HEK293 (cell line): ENCODE results near the gene ALAD.

ENCODE experiments used
- CTCF ChIA-PET: fragments of 350-600 bp; formaldehyde crosslinking; extraction: SDS; loops from one replicate; lab custom pipeline; 2021; ENCODE audit warnings: antibody characterized with exemption; lab: Yijun Ruan, JAX
- POLR2A ChIA-PET: fragments of 300-600 bp; formaldehyde crosslinking; extraction: SDS; loops from one replicate; lab custom pipeline; 2020; ENCODE audit warnings: antibody characterized with exemption, inconsistent platforms; lab: Yijun Ruan, JAX
- H3K27ac ChIP-seq: fragments of 200-500 bp; sonication (Bioruptor generic); 2 replicates; pipeline ENCODE4 v1.5.1; 2014; ENCODE audit warnings: low read depth, low read length, control low read depth, inconsistent platforms; ENCODE audit errors: extremely low read depth
- H3K36me3 ChIP-seq, 2 experiments: fragments of 200-500 bp in 1 of 2; sonication (Bioruptor generic) in 1 of 2; 1 replicate in 1 of 2; 2 replicates in 1 of 2; pipeline ENCODE4 v1.5.1; 2014 to 2017; ENCODE audit warnings: inconsistent platforms in 2 of 2, low read length in 2 of 2; ENCODE audit not compliant: control insufficient read depth in 2 of 2, insufficient read depth in 1 of 2
- H3K4me1 ChIP-seq: fragments of 200-500 bp; sonication (Bioruptor generic); 2 replicates; pipeline ENCODE4 v1.5.1; 2014; ENCODE audit warnings: mild to moderate bottlenecking, low read length, inconsistent platforms; ENCODE audit not compliant: control insufficient read depth, insufficient read depth
- H3K4me3 ChIP-seq: 2 replicates; pipeline ENCODE4 v1.5.1; 2011; ENCODE audit warnings: low read depth, mild to moderate bottlenecking, control low read depth, low read length, moderate library complexity
- H3K9me3 ChIP-seq: fragments of 200-500 bp; sonication (Bioruptor generic); 2 replicates; pipeline ENCODE4 v1.5.1; 2014; ENCODE audit warnings: low read depth, low read length, inconsistent platforms; ENCODE audit not compliant: control insufficient read depth, insufficient read depth
- KLF16 ChIP-seq: fragments of 450-650 bp; formaldehyde crosslinking; IDR thresholded peaks from 2 replicates; pipeline ENCODE4 v1.5.1; 2017; ENCODE audit warnings: missing biosample characterization, missing genetic modification characterization
- MEIS1 ChIP-seq: sonication (generic); formaldehyde crosslinking; IDR thresholded peaks from 2 replicates; pipeline ENCODE4 v1.8.1; 2022; ENCODE audit warnings: missing genetic modification reagents, mild to moderate bottlenecking, borderline replicate concordance
- MZF1 ChIP-seq: fragments of 450-650 bp; formaldehyde crosslinking; IDR thresholded peaks from 2 replicates; pipeline ENCODE4 v1.5.1; 2017; ENCODE audit warnings: missing biosample characterization, missing genetic modification characterization, borderline replicate concordance
- PBX3 ChIP-seq: sonication (generic); formaldehyde crosslinking; IDR thresholded peaks from 2 replicates; pipeline ENCODE4 v1.8.1; 2022; ENCODE audit warnings: mild to moderate bottlenecking, moderate library complexity, missing genetic modification reagents
- PRDM10 ChIP-seq: fragments of 450-650 bp; formaldehyde crosslinking; IDR thresholded peaks from 2 replicates; pipeline ENCODE4 v1.5.1; 2016; ENCODE audit warnings: missing biosample characterization, missing genetic modification characterization
- PRDM2 ChIP-seq: fragments of 450-650 bp; formaldehyde crosslinking; IDR thresholded peaks from 2 replicates; pipeline ENCODE4 v1.5.1; 2016; ENCODE audit warnings: missing biosample characterization, missing genetic modification characterization, borderline replicate concordance
- PRDM6 ChIP-seq: fragments of 450-650 bp; formaldehyde crosslinking; IDR thresholded peaks from 2 replicates; pipeline ENCODE4 v1.5.1; 2017; ENCODE audit warnings: missing biosample characterization, missing genetic modification characterization
- YY2 ChIP-seq: fragments of 450-650 bp; formaldehyde crosslinking; IDR thresholded peaks from 2 replicates; pipeline ENCODE4 v1.5.1; 2016; ENCODE audit warnings: missing biosample characterization, missing genetic modification characterization
- ZNF114 ChIP-seq: fragments of 450-650 bp; formaldehyde crosslinking; IDR thresholded peaks from 2 replicates; pipeline ENCODE4 v1.5.0; 2017; ENCODE audit warnings: missing biosample characterization, missing genetic modification characterization
- ZNF140 ChIP-seq: fragments of 450-650 bp; formaldehyde crosslinking; IDR thresholded peaks from 2 replicates; pipeline ENCODE4 v1.5.1; 2016; ENCODE audit warnings: missing biosample characterization, missing genetic modification characterization
- ZNF155 ChIP-seq: fragments of 450-650 bp; formaldehyde crosslinking; IDR thresholded peaks from 2 replicates; pipeline ENCODE4 v1.5.1; 2016; ENCODE audit warnings: missing biosample characterization, missing genetic modification characterization
- ZNF561 ChIP-seq: fragments of 450-650 bp; IDR thresholded peaks from 2 replicates; pipeline ENCODE4 v1.5.1; 2018; ENCODE audit warnings: missing biosample characterization, missing genetic modification characterization, borderline replicate concordance
- ZNF623 ChIP-seq: fragments of 450-650 bp; formaldehyde crosslinking; IDR thresholded peaks from 2 replicates; pipeline ENCODE4 v1.5.1; 2016; ENCODE audit warnings: missing biosample characterization, missing genetic modification characterization
- ZNF660 ChIP-seq: fragments of 450-650 bp; IDR thresholded peaks from 2 replicates; pipeline ENCODE4 v1.5.1; 2018; ENCODE audit warnings: missing biosample characterization, mild to moderate bottlenecking, missing genetic modification characterization
- ZNF701 ChIP-seq: fragments of 450-650 bp; formaldehyde crosslinking; IDR thresholded peaks from 2 replicates; pipeline ENCODE4 v1.5.1; 2016; ENCODE audit warnings: missing biosample characterization, missing genetic modification characterization
- ZNF747 ChIP-seq: fragments of 450-650 bp; formaldehyde crosslinking; IDR thresholded peaks from 2 replicates; pipeline ENCODE4 v1.5.1; 2016; ENCODE audit warnings: missing biosample characterization, missing genetic modification characterization
- TF ChIP-seq, protein P1 (sequence below): fragments of 450-650 bp; formaldehyde crosslinking; IDR thresholded peaks from 2 replicates; pipeline ENCODE4 v1.5.1; 2017; ENCODE audit warnings: missing biosample characterization, missing genetic modification characterization
- TF ChIP-seq, protein P2 (sequence below): fragments of 450-650 bp; formaldehyde crosslinking; IDR thresholded peaks from 2 replicates; pipeline ENCODE4 v1.5.1; 2016; ENCODE audit warnings: missing biosample characterization, missing genetic modification characterization, low read depth
- TF ChIP-seq, protein P3 (sequence below): fragments of 450-650 bp; formaldehyde crosslinking; IDR thresholded peaks from 2 replicates; pipeline ENCODE4 v1.5.1; 2016; ENCODE audit warnings: missing biosample characterization, missing genetic modification characterization

Gene ALAD

GRCh38 chr9:113401027-113401792 is at the start of gene ALAD:
TSS of gene ALAD (minus strand) at chr9:113401284. CDS start at chr9:113393559, 7,725 bp downstream.
- no peak within 1 kb of the TSS; the same call in 1 of the 2 replicates for H3K27ac ChIP-seq
- TF ChIP-seq, protein P1, sequence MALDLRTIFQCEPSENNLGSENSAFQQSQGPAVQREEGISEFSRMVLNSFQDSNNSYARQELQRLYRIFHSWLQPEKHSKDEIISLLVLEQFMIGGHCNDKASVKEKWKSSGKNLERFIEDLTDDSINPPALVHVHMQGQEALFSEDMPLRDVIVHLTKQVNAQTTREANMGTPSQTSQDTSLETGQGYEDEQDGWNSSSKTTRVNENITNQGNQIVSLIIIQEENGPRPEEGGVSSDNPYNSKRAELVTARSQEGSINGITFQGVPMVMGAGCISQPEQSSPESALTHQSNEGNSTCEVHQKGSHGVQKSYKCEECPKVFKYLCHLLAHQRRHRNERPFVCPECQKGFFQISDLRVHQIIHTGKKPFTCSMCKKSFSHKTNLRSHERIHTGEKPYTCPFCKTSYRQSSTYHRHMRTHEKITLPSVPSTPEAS (tag by site-specific recombination): no peak
- TF ChIP-seq PRDM10 (0 out of 2 replicates have a peak, but pooled peaks have one; percentile 14), KLF16 (peak; percentile 82; the same call in 1 of the 2 replicates), ZNF140 (tag by site-specific recombination) (no peak), PRDM6 (tag by site-specific recombination) (no peak), MEIS1 (CRISPR knock-in tag) (no peak), ZNF561 (tag by site-specific recombination) (0 out of 2 replicates have a peak, but pooled peaks have one; percentile 38), ZNF660 (tag by site-specific recombination) (peak; percentile 79), ZNF747 (tag by site-specific recombination) (no peak), PBX3 (CRISPR knock-in tag) (no peak; the same call in 1 of the 2 replicates), YY2 (tag by site-specific recombination) (no peak), ZNF701 (no peak), ZNF114 (tag by site-specific recombination) (no peak), MZF1 (tag by site-specific recombination) (no peak), ZNF623 (no peak), ZNF155 (tag by site-specific recombination) (no peak), PRDM2 (tag by site-specific recombination) (no peak)
- TF ChIP-seq, protein P2, sequence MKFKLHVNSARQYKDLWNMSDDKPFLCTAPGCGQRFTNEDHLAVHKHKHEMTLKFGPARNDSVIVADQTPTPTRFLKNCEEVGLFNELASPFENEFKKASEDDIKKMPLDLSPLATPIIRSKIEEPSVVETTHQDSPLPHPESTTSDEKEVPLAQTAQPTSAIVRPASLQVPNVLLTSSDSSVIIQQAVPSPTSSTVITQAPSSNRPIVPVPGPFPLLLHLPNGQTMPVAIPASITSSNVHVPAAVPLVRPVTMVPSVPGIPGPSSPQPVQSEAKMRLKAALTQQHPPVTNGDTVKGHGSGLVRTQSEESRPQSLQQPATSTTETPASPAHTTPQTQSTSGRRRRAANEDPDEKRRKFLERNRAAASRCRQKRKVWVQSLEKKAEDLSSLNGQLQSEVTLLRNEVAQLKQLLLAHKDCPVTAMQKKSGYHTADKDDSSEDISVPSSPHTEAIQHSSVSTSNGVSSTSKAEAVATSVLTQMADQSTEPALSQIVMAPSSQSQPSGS (tag by site-specific recombination): no peak
- TF ChIP-seq, protein P3, sequence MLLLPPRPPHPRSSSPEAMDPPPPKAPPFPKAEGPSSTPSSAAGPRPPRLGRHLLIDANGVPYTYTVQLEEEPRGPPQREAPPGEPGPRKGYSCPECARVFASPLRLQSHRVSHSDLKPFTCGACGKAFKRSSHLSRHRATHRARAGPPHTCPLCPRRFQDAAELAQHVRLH (tag by site-specific recombination): no peak

More at GRCh38 chr9:113401027-113401792, at the start of gene ALAD:
- Histone ChIP-seq H3K4me3 (peak within 1 kb of the TSS; percentile 88), H3K36me3 (no peaks in the 10 kb centered on the region; a peak in 1 of 3 replicates), H3K4me1 (peaks cover 2% of the 10 kb centered on the region; the same call in 1 of the 2 replicates), H3K9me3 (no peaks in the 10 kb centered on the region)
- ChIA-PET POLR2A (interaction anchor here (0.6 to 3.3 kb wide), 10 partner anchors 9 to 128 kb away, joined by 3 to 44 read pairs (median 5); partner anchors contain the start of genes C9orf43, CDC26, HDHD3 and POLE3), CTCF (interaction anchor here (0.5 to 5.0 kb wide), 33 partner anchors 9 to 1577 kb away, joined by 3 to 26 read pairs (median 5); partner anchors contain the start of genes BSPRY, C9orf43, CDC26 and POLE3)
